Left ventricle myocardium inferior (tissue), 1 donor: ENCODE measurements around the gene RUNX2. TPM values are rescaled to one million over a fixed set of nuclear protein-coding genes. Genes with fewer than 3 reads are reported as not detected.

Source experiments
- DNase-seq: peaks from one replicate; pipeline ENCODE4 v3.0.0-alpha.2; 2020
- H3K27ac ChIP-seq: fragments of 200-600 bp; replicated peaks from 2 replicates; pipeline ENCODE4 v1.8.0; 2021
- H3K27me3 ChIP-seq: fragments of 200-600 bp; 2 replicates; pipeline ENCODE4 v1.8.0; 2021; ENCODE audit warnings: low read depth
- H3K36me3 ChIP-seq: fragments of 200-600 bp; 2 replicates; pipeline ENCODE4 v1.8.0; 2021
- H3K4me1 ChIP-seq: fragments of 200-600 bp; 2 replicates; pipeline ENCODE4 v1.8.0; 2021
- H3K4me3 ChIP-seq: fragments of 200-600 bp; 2 replicates; pipeline ENCODE4 v1.8.0; 2021; ENCODE audit warnings: mild to moderate bottlenecking, moderate library complexity
- H3K9me3 ChIP-seq: fragments of 200-600 bp; replicated peaks from 2 replicates; pipeline ENCODE4 v1.8.0; 2021
- CTCF ChIP-seq: fragments of 200-600 bp; IDR thresholded peaks from 2 replicates; pipeline ENCODE4 v1.8.0; 2021; ENCODE audit warnings: antibody characterized with exemption, mild to moderate bottlenecking, borderline replicate concordance
- intact Hi-C: fragments of 100-400 bp; cut with micrococcal nuclease; formaldehyde crosslinking; loops from one replicate; pipeline ENCODE4 v1.11.0; 2022
- total RNA-seq: library from RNA; stranded (reverse); fragmentation: NEBNext Ultra II Directional; extraction: Animal tissue kit (Norgen Biotek cat#: 25700); gene quantifications from one replicate; pipeline ENCODE4 v1.2.1, GENCODE V29; 2021
- donor health status: DM: no; HTN: yes; CAD: no; lungs with severe emphysema.

Gene RUNX2
- total RNA-seq, 1 donor from 2014 or later, result 0.38 TPM

DNA sequence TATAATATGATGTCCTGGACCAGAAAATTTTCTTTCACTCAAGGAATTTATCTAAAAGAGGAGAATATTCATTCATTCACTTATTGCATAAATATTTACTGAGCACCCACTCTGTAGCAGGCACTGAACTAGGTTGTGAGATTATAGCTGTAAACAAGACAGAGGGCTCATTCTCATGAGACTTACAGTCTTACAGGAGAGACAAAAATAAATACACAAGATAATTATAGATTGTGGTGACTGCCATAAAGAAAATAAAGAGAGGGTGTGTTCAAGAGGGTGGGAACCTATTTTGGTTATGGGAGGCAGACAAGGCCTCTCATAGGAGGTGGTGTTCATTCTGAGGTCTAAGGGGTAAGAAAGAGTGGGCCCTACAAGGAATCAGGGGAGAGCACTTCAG lies 159.5 kb downstream of the RUNX2 start:
- no peak overlapping the region for H3K27ac ChIP-seq
- H3K4me3 ChIP-seq, result no peak overlapping the region
- peaks cover 11% of the 10 kb centered on the region for H3K4me1 ChIP-seq
- no peak for TF ChIP-seq CTCF
- H3K9me3 ChIP-seq, result no peaks in the 10 kb centered on the region
- no peaks in the 10 kb centered on the region for H3K36me3 ChIP-seq
- no peak for DNase-seq
- intact Hi-C loops, result no loop called here
- no peaks in the 10 kb centered on the region for H3K27me3 ChIP-seq

DNA sequence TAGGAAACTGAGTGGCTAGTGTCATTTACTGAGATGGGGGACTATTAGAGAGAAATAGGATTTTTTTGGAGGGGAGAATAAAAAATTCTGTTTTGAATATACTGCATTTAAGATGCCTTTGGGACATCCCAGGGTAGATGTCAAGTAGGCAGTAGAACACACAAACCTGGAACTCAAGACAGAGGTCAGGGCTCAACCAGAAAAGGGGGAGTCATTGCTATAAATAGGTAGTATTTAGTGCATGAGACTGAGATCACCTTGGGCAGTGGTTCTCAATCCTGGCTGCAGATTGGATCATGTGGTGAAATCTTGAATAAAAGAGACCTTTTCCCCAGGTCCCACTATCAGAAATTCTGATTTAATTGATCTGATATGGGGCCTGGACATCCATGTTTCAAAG lies 160.1 kb downstream of the RUNX2 start:
- H3K27ac ChIP-seq, result no peak overlapping the region
- H3K27me3 ChIP-seq, result no peaks in the 10 kb centered on the region
- no peaks in the 10 kb centered on the region for H3K36me3 ChIP-seq
- H3K4me3 ChIP-seq, result no peak overlapping the region
- H3K4me1 ChIP-seq, result peaks cover 11% of the 10 kb centered on the region
- no peaks in the 10 kb centered on the region for H3K9me3 ChIP-seq
- no peak for TF ChIP-seq CTCF
- intact Hi-C loops, result no loop called here
- DNase-seq, result no peak

- DNase-seq, result no peak
- TF ChIP-seq CTCF, result no peak
- Histone ChIP-seq H3K27ac (no peak overlapping the region), H3K36me3 (no peaks in the 10 kb centered on the region), H3K4me3 (no peak overlapping the region), H3K27me3 (no peaks in the 10 kb centered on the region), H3K4me1 (peaks cover 11% of the 10 kb centered on the region), H3K9me3 (no peaks in the 10 kb centered on the region)
- intact Hi-C loops, result no loop called here
Measured at GRCh38 chr6:45488889-45489288, 160.8 kb downstream of the RUNX2 start.

DNA sequence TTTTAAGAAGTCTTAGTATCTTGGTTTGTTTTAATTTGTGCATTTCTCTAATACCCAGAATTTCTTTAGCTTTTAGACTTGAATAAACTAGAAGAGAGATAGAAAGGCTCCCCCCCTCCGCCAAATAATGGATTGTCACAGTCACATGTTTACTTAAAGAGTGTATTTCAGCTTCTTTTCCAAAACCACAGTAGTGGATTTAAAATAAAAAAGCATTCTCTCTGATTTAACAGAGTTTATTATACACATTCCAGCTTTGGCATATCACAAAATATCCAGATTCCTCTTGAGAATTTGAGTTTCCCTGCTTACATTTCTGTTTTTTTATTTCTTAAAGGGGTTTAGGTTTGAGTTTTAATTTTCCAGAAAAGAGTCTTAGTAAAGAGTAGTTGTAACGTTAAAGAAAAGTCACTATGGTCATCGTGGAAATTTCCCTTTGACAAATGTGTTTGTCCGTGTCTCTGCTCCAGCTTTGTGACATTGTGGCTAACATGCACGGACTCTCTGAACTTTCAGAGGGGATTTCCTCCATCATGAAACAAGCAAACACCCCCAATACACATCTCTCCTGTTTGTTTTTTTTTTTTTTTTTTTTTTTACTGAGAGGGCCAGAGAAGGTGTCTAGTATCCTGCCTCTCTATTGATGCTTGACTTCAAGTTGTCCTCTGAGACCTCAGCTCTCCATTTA lies 163.1 kb downstream of the RUNX2 start:
- intact Hi-C loops, result no loop called here
- TF ChIP-seq CTCF, result no peak

GRCh38 chr6:45491874-45492273 lies 163.7 kb downstream of the RUNX2 start:
- TF ChIP-seq CTCF, result no peak

More for the DNA sequence above, 163.1 kb downstream of the RUNX2 start:
- Histone ChIP-seq H3K4me3 (no peak overlapping the region), H3K4me1 (peaks cover 11% of the 10 kb centered on the region), H3K27ac (no peak overlapping the region), H3K9me3 (no peaks in the 10 kb centered on the region), H3K27me3 (no peaks in the 10 kb centered on the region), H3K36me3 (no peaks in the 10 kb centered on the region)
- DNase-seq, result no peak

More at GRCh38 chr6:45491874-45492273, 163.7 kb downstream of the RUNX2 start:
- Histone ChIP-seq H3K4me3 (no peak overlapping the region), H3K27me3 (no peaks in the 10 kb centered on the region), H3K9me3 (no peaks in the 10 kb centered on the region), H3K27ac (no peak overlapping the region), H3K36me3 (no peaks in the 10 kb centered on the region), H3K4me1 (peaks cover 10% of the 10 kb centered on the region)
- intact Hi-C loops, result no loop called here
- DNase-seq, result no peak
